Activated T-cell treated with anti-CD3 and anti-CD28 coated beads for 4 hours (primary cell): ENCODE measurements around the gene PCYT1A.
A peak's percentile ranks its signal among the peaks of the same experiment; 100 is the strongest.
"Not testable (repeated sequence)": the region's sequence is repeated elsewhere in the genome, so short reads cannot be mapped to it uniquely, and the experiment has no call there.

ENCODE experiments used
- DNase-seq: peaks from one replicate; pipeline ENCODE4 v3.0.0-alpha.2; 2020

The PCYT1A gene

GRCh38 chr3:196284396-196284795 lies 3.1 kb downstream of the PCYT1A start:
- no peak for DNase-seq

GRCh38 chr3:196281962-196282361 lies 5.6 kb downstream of the PCYT1A start:
- DNase-seq, result no peak

- no peak for DNase-seq
Observed at GRCh38 chr3:196280689-196281440, 6.7 kb downstream of the PCYT1A start.

GRCh38 chr3:196275126-196275525 lies 12.4 kb downstream of the PCYT1A start:
- DNase-seq, result no peak

DNA sequence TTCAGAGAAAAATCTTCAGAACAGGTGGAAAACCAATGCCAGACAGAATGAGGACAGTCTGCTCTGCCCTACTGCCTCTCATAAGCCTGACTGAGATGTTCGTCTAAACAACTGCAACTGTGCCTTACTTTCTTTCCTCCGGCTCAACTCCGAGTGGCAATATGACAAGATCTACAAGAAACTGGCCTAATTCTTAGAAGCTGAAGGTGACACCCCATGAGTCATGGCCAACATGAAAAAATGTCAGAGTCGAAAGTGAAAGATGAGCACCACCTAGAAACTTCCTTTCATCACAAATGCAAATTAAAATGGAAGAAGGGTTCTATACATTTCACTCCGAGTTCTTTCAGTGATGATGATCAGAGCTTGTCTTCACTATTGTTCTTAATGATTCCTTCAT lies 12.9 kb downstream of the PCYT1A start:
- peak; percentile 58 for DNase-seq

DNA sequence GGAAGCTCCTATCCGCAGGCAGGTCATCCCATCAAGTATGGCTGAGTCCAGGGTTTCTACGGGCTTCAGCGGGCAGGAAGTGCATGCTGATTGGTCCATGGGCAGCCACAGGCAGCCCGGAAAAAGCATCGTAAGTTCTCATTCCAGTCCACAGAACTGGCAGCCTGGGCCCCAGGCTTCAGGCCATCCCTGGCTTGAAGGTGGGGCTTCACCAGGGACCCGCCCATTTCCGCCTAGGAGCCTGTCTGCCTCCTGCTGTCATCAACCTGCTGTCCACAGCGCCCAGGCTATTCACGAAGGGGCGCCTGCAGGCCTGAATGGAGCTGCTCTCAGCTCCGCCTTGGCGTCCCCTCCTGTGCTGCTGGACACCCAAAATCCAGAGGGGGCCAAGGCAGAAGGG lies 13.9 kb downstream of the PCYT1A start:
- DNase-seq, result no peak

DNA sequence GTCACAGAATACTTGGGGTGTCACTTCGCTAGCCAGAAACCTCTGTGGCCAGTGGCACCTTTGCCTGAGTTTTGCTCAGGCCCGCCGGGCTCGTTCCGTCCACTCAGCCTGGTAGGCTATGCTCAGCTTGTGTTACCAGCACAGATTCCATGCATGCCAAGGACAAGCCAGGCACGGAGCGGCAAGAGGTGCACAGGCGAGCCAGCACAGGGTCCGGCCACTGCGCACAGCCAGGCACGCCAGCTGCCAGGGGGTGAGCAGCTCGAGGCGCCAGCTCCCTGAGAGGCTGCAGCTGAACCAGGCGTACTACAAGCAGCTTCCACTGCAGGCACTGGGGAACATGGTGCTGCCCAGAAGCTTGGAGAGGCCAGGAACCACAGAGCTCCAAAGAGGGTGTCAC lies 14.7 kb downstream of the PCYT1A start:
- DNase-seq, result no peak

DNA sequence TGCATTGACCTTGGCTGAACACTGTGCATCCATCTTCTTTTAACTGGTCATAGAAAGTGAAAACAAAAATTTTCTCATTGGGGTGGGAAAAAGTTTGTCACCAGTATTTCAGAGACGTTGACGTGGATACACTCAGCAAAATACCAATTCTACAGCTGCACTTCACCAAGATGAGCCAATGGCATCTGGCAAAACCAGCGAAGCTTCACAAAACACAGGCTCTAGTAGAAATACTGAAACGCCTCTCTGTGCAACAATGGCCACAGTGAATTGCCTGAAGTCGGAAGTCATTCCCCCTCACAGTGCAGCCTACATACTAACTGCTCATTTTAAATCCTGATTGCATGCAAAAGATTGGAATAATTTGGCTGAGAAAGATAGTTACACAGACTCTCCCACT lies 17.0 kb downstream of the PCYT1A start:
- DNase-seq, result no peak

DNA sequence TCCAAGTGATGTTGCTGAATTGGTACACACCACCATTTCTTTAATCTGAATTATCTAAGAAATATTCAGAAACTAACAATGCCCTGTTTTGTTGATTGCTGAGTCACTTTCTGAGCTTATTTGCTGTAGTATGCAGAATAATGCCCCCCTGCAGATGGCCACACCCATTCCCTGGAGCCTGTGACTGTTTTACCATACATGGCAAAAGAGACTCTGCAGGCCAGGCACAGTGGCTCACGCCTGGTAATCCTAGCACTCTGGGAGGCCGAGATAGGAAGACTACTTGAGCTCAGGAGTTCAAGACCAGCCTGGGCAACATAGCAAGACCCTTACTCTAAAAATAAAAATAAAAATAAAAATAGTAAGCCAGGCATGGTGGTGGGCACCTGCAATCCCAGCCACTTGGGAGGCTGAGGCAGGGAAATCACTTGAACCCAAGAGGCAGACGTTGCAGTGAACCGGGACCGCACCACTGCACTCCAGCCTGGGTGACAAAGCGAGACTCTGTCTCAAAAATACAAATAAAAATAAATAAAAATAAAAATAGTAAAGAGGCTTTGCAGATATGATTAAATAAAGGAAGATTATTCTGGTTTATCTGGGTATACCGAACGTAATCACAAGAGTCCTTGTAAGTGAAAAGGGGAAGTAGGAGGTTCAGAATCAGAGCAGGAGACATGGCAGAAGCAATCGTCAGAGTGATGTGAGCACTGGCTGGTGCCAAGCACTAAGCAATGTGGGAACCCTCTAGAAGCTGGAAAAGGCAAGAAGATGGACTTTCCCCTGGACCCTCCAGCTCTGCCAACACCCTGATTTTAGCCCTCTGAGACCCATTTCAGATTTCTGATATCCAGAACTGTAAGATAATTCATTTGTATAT lies 19.0 kb downstream of the PCYT1A start:
- DNase-seq, result no peak

GRCh38 chr3:196263819-196264218 lies 23.7 kb downstream of the PCYT1A start:
- DNase-seq, result no peak

GRCh38 chr3:196260784-196261183 lies 26.7 kb downstream of the PCYT1A start:
- DNase-seq, result no peak

- no peak for DNase-seq
Observed at GRCh38 chr3:196255776-196256175, 31.8 kb downstream of the PCYT1A start.

GRCh38 chr3:196254376-196255283 lies 32.9 kb downstream of the PCYT1A start:
- no peak for DNase-seq

GRCh38 chr3:196251918-196252317 lies 35.6 kb downstream of the PCYT1A start:
- DNase-seq, result no peak

DNA sequence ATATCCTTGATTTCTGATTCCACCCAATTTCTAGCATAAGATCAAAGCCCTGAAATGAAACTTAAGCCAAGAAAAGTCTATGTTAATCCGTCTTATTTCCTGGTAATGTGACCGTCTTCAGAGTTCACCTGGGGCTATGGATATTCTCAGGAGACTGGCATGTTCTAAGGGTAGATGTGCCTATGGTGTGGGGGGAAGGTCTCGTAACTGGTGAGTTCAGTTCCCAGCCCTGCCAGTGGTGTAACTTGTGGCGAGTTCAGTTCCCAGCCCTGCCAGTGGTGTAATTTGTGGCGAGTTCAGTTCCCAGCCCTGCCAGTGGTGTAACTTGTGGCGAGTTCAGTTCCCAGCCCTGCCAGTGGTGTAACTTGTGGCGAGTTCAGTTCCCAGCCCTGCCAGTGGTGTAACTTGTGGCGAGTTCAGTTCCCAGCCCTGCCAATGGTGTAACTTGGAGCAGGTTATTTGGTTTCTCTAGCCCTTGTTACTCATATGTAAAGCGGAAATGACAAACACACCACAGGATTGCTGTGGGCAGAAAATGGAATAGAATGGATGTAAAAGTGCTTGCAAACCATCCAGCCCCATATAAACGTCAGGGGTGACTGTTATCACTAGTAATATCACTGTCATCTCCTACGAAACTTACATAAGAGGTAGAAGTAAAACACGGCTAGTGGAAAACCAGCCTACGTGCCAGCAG lies 40.8 kb downstream of the PCYT1A start:
- DNase-seq, result no peak

DNA sequence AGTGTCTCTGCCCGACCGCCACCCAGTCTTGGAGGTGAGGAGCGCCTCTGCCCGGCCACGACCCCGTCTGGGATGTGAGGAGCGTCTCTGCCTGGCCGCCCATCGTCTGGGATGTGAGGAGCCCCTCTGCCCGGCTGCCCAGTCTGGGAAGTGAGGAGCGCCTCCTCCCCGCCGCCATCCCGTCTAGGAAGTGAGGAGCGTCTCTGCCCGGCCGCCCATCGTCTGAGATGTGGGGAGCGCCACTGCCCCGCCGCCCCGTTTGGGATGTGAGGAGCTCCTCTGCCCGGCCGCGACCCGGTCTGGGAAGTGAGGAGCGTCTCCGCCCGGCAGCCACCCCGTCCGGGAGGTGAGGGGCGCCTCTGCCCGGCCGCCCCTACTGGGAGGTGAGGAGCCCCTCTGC lies 43.4 kb downstream of the PCYT1A start:
- DNase-seq, result not testable (repeated sequence)

- no peak for DNase-seq
Observed at GRCh38 chr3:196241704-196242103, 45.8 kb downstream of the PCYT1A start.

DNA sequence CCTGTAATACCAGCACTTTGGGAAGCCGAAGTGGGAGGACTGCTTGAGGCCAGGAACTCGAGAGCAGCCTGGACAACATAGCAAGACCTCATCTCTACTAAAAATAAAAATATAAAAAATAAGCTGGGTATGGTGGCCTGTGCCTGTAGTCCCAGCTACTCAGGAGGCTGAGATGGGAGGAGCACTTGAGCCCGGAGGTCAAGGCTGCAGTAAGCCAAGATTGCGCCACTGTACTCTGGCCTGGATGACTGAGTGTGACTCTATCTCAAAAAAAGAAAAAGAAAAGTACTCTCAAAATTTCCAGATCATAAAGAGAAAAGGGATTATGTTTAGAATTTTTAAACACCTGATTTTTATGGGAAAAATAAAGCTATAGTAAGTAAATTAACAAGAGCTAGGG lies 47.1 kb downstream of the PCYT1A start:
- DNase-seq, result no peak

- no peak for DNase-seq
Observed at GRCh38 chr3:196238612-196239560, 48.6 kb downstream of the PCYT1A start.

GRCh38 chr3:196237203-196237602 lies 50.3 kb downstream of the PCYT1A start:
- no peak for DNase-seq

GRCh38 chr3:196236223-196236622 lies 51.3 kb downstream of the PCYT1A start:
- DNase-seq, result no peak
